H1 (cell line): ENCODE data around the gene RIMS1. TPM values are rescaled to one million over a fixed set of nuclear protein-coding genes. Genes with fewer than 3 reads are reported as not detected.

ENCODE experiments used
- CTCF ChIA-PET: fragments of 300-600 bp; sonication (Branson Sonifier 250); formaldehyde crosslinking; loops from one replicate; lab custom pipeline; 2021; ENCODE audit not compliant: partially characterized antibody; lab: Charles Lee
- POLR2A ChIA-PET: fragments of 300-600 bp; sonication (Branson Sonifier 250); formaldehyde crosslinking; loops from one replicate; lab custom pipeline; 2021; ENCODE audit warnings: inconsistent platforms; ENCODE audit not compliant: partially characterized antibody; lab: Charles Lee
- DNase-seq, 2 experiments: peaks; one replicate each; pipeline versions ENCODE4 v3.0.0 to v3.0.0-alpha.2; 2010 to 2022; ENCODE audit warnings: low spot score in 2 of 2, low read depth in 1 of 2, mixed read lengths in 1 of 2
- FAIRE-seq: peaks from 2 replicates; lab custom pipeline; 2011; peaks lifted over from hg19 to GRCh38; lab: Jason Lieb, UNC
- H2AFZ ChIP-seq: 2 replicates; pipeline ENCODE4 v1.8.1; 2012; ENCODE audit warnings: low read length, inconsistent platforms
- H2AK5ac ChIP-seq: 2 replicates; pipeline ENCODE4 v1.6.1; 2013; ENCODE audit warnings: low read depth, low read length
- H2BK120ac ChIP-seq: replicated peaks from 2 replicates; pipeline ENCODE3; 2013; ENCODE audit warnings: low read depth, low read length, inconsistent platforms
- H2BK12ac ChIP-seq: 2 replicates; pipeline ENCODE4 v1.6.1; 2013; ENCODE audit warnings: low read depth, low read length
- H2BK15ac ChIP-seq: 2 replicates; pipeline ENCODE4 v1.6.1; 2013; ENCODE audit warnings: low read length
- H2BK20ac ChIP-seq: 2 replicates; pipeline ENCODE4 v1.6.1; 2013; ENCODE audit warnings: low read length
- H2BK5ac ChIP-seq: 2 replicates; pipeline ENCODE4 v1.6.1; 2013; ENCODE audit warnings: low read depth, low read length
- H3K14ac ChIP-seq: 2 replicates; pipeline ENCODE4 v1.6.1; 2013; ENCODE audit warnings: inconsistent platforms; ENCODE audit not compliant: insufficient read length
- H3K18ac ChIP-seq: 2 replicates; pipeline ENCODE4 v1.6.1; 2013; ENCODE audit warnings: low read length; ENCODE audit errors: extremely low read depth
- H3K23ac ChIP-seq: 2 replicates; pipeline ENCODE4 v1.6.1; 2013; ENCODE audit warnings: inconsistent platforms; ENCODE audit not compliant: insufficient read length
- H3K23me2 ChIP-seq: 2 replicates; pipeline ENCODE4 v1.6.1; 2013; ENCODE audit warnings: low read depth, low read length
- H3K27ac ChIP-seq: 2 replicates; pipeline ENCODE4 v1.6.1; 2011; ENCODE audit warnings: low read depth, low read length, inconsistent platforms
- H3K27me3 ChIP-seq, 4 experiments: replicated peaks in 1 of 4; 1 replicate in 1 of 4; 2 replicates in 3 of 4; pipeline versions ENCODE4 v1.6.1 to v1.8.1; 2011 to 2013; ENCODE audit warnings: low read length in 3 of 4, mild to moderate bottlenecking in 3 of 4, inconsistent platforms in 2 of 4, mixed read lengths in 2 of 4, moderate library complexity in 1 of 4; ENCODE audit not compliant: control insufficient read depth in 3 of 4, insufficient read depth in 3 of 4; ENCODE audit errors: extremely low read depth in 1 of 4
- H3K36me3 ChIP-seq, 4 experiments: 2 replicates each; pipeline versions ENCODE4 v1.6.1 to v1.8.1; 2011 to 2013; ENCODE audit warnings: mild to moderate bottlenecking in 4 of 4, low read length in 3 of 4, moderate library complexity in 2 of 4, control low read depth in 1 of 4, inconsistent platforms in 1 of 4; ENCODE audit not compliant: insufficient read depth in 4 of 4, control insufficient read depth in 2 of 4
- H3K4ac ChIP-seq: replicated peaks from 2 replicates; pipeline ENCODE3; 2013; ENCODE audit warnings: low read length, low read depth, mixed read lengths, inconsistent platforms; ENCODE audit not compliant: insufficient read length
- H3K4me1 ChIP-seq, 4 experiments: replicated peaks in 1 of 4; 1 replicate in 1 of 4; 2 replicates in 3 of 4; pipeline versions ENCODE4 v1.6.1 to v1.8.1; 2011 to 2013; ENCODE audit warnings: low read length in 3 of 4, inconsistent platforms in 2 of 4, mixed read lengths in 1 of 4; ENCODE audit not compliant: insufficient read depth in 4 of 4, control insufficient read depth in 3 of 4
- H3K4me2 ChIP-seq, 2 experiments: 2 replicates each; pipeline versions ENCODE4 v1.6.1 to v1.8.1; 2011 to 2013; ENCODE audit warnings: low read depth in 2 of 2, low read length in 2 of 2, control low read depth in 1 of 2, inconsistent platforms in 1 of 2, mild to moderate bottlenecking in 1 of 2; ENCODE audit not compliant: insufficient read depth in 1 of 2
- H3K4me3 ChIP-seq, 4 experiments: fragments of 200-600, 300-600 bp in 1 of 4; sonication (generic), shearing (Covaris generic), sonication (Bioruptor Twin) in 1 of 4; 2 replicates each; pipeline versions ENCODE4 v1.5.1 to v1.8.1; 2011 to 2016; ENCODE audit warnings: low read length in 4 of 4, low read depth in 3 of 4, control low read depth in 2 of 4, inconsistent platforms in 2 of 4, mild to moderate bottlenecking in 2 of 4, mixed read lengths in 1 of 4, moderate library complexity in 1 of 4; ENCODE audit not compliant: insufficient read depth in 2 of 4; ENCODE audit errors: extremely low read depth in 1 of 4
- H3K56ac ChIP-seq: replicated peaks from 2 replicates; pipeline ENCODE3; 2013; ENCODE audit warnings: low read depth, mild to moderate bottlenecking, mixed read lengths, low read length, inconsistent platforms; ENCODE audit not compliant: insufficient read length
- H3K79me1 ChIP-seq: 2 replicates; pipeline ENCODE4 v1.6.1; 2013; ENCODE audit warnings: low read depth, low read length, control low read depth
- H3K79me2 ChIP-seq, 2 experiments: 2 replicates each; pipeline versions ENCODE4 v1.6.1 to v1.8.1; 2012 to 2013; ENCODE audit warnings: low read length in 2 of 2, mild to moderate bottlenecking in 2 of 2, inconsistent platforms in 1 of 2; ENCODE audit not compliant: insufficient read depth in 2 of 2, control insufficient read depth in 1 of 2
- H3K9ac ChIP-seq, 4 experiments: replicated peaks in 1 of 4; 1 replicate in 1 of 4; 2 replicates in 3 of 4; pipeline versions ENCODE4 v1.6.1 to v1.8.1; 2011 to 2013; ENCODE audit warnings: low read depth in 3 of 4, low read length in 3 of 4, control low read depth in 2 of 4, mild to moderate bottlenecking in 2 of 4, moderate library complexity in 2 of 4, inconsistent platforms in 1 of 4; ENCODE audit errors: extremely low read depth in 1 of 4
- H3K9me3 ChIP-seq, 2 experiments: 2 replicates each; pipeline versions ENCODE4 v1.6.1 to v1.8.1; 2012 to 2013; ENCODE audit warnings: mild to moderate bottlenecking in 2 of 2, moderate library complexity in 2 of 2, control low read depth in 1 of 2, inconsistent platforms in 1 of 2, low read depth in 1 of 2, low read length in 1 of 2, mixed read lengths in 1 of 2; ENCODE audit not compliant: insufficient read depth in 2 of 2
- H4K20me1 ChIP-seq, 2 experiments: replicated peaks in 1 of 2; 2 replicates each; pipeline versions ENCODE3 to v1.8.1; 2011 to 2013; ENCODE audit warnings: inconsistent platforms in 2 of 2, low read length in 2 of 2, mild to moderate bottlenecking in 1 of 2; ENCODE audit not compliant: insufficient read depth in 2 of 2, control insufficient read depth in 1 of 2
- H4K5ac ChIP-seq: 2 replicates; pipeline ENCODE4 v1.6.1; 2013; ENCODE audit warnings: low read length, low read depth, mixed read lengths, inconsistent platforms; ENCODE audit not compliant: insufficient read length
- H4K8ac ChIP-seq: 2 replicates; pipeline ENCODE4 v1.8.0; 2013; ENCODE audit warnings: mild to moderate bottlenecking, moderate library complexity, low read length, inconsistent platforms; ENCODE audit not compliant: insufficient read depth; ENCODE audit errors: extremely low read depth
- H4K91ac ChIP-seq: replicated peaks from 2 replicates; pipeline ENCODE3; 2013; ENCODE audit warnings: low read length, mixed read lengths, inconsistent platforms; ENCODE audit not compliant: insufficient read length
- ASH2L ChIP-seq: fragments of 200-600, 300-600 bp; sonication (generic); IDR thresholded peaks from one replicate; pipeline ENCODE4 v1.7.1; 2017; ENCODE audit warnings: low read length
- HDAC6 ChIP-seq: IDR thresholded peaks from one replicate; pipeline ENCODE4 v1.7.1; 2012; ENCODE audit warnings: low read depth, mild to moderate bottlenecking, inconsistent platforms, low read length, moderate library complexity
- NANOG ChIP-seq: IDR thresholded peaks from 2 replicates; pipeline ENCODE4 v1.6.1; 2011; ENCODE audit warnings: low read length, low read depth, mild to moderate bottlenecking, inconsistent platforms; ENCODE audit not compliant: insufficient read depth, poor library complexity, severe bottlenecking
- RAD21 ChIP-seq, 2 experiments: IDR thresholded peaks in 1 of 2; conservative IDR thresholded peaks in 1 of 2; 2 replicates each; pipeline ENCODE4 v1.6.1; 2011; ENCODE audit warnings: low read depth in 2 of 2, low read length in 2 of 2, improper control_type of control experiment in 1 of 2, inconsistent platforms in 1 of 2, mild to moderate bottlenecking in 1 of 2, moderate library complexity in 1 of 2
- RXRA ChIP-seq: IDR thresholded peaks from 2 replicates; pipeline ENCODE4 v1.6.1; 2011; ENCODE audit warnings: low read depth, mild to moderate bottlenecking, low read length, moderate library complexity; ENCODE audit not compliant: insufficient read depth
- SAP30 ChIP-seq: fragments of 300-600 bp; sonication (generic); IDR thresholded peaks from 2 replicates; pipeline ENCODE4 v1.7.1; 2012; ENCODE audit warnings: low read length, moderate library complexity, mild to moderate bottlenecking, inconsistent platforms; ENCODE audit not compliant: insufficient read depth, insufficient replicate concordance
- TAF1 ChIP-seq: IDR thresholded peaks from 2 replicates; pipeline ENCODE4 v1.6.1; 2011; ENCODE audit warnings: mild to moderate bottlenecking, low read depth, low read length
- TCF12 ChIP-seq: IDR thresholded peaks from 2 replicates; pipeline ENCODE4 v1.6.1; 2011; ENCODE audit warnings: low read depth, mild to moderate bottlenecking, low read length
- YY1 ChIP-seq: IDR thresholded peaks from 2 replicates; pipeline ENCODE4 v1.6.1; 2011; ENCODE audit warnings: low read depth, mild to moderate bottlenecking, low read length
- polyA plus RNA-seq, 7 experiments: library from polyadenylated mRNA; depleted of rRNA in 3 of 7; stranded (reverse) in 5 of 7; unstranded in 2 of 7; fragments of >200 nt in 5 of 7; fragments of 200-250 nt in 2 of 7; gene quantifications; 1 replicate in 5 of 7; 2 replicates in 1 of 7; 4 replicates in 1 of 7; pipeline versions ENCODE4 v1.2.1 to v1.2.3, GENCODE V29; 2011 to 2013; ENCODE audit warnings: missing spikeins in 2 of 7, mixed read lengths in 2 of 7
- total RNA-seq: library from RNA; stranded (reverse); fragmentation: NEBNext Ultra II Directional; extraction: Animal tissue kit (Norgen Biotek cat#: 25700); gene quantifications from 2 replicates; pipeline ENCODE4 v1.2.1, GENCODE V29; 2021

The RIMS1 gene
- total and polyA plus RNA-seq, 2 of the 8 experiments (the other 6 are each of a cell fraction or from before 2014, with no cell fraction given), result 0.63 to 2.3 TPM

GRCh38 chr6:72321788-72322187, 435.4 kb downstream of the RIMS1 start:
- DNase-seq (no peak), FAIRE-seq (no peak)
- H3K9me3 ChIP-seq, result no peaks in the 10 kb centered on the region
- H2BK20ac ChIP-seq, result no peak overlapping the region
- H3K18ac ChIP-seq, result no peak overlapping the region
- ChIA-PET POLR2A (no interaction called here), CTCF (interaction anchor here (0.9 to 1.5 kb wide), 2 partner anchors 17 to 34 kb away, joined by 3 to 4 read pairs; no protein-coding TSS in a partner anchor)
- no peak overlapping the region for H4K91ac ChIP-seq
- no peak overlapping the region for H2BK15ac ChIP-seq
- no peak overlapping the region for H4K8ac ChIP-seq
- no peak overlapping the region for H2BK120ac ChIP-seq
- H2AFZ ChIP-seq, result no peak overlapping the region
- no peak overlapping the region for H2BK5ac ChIP-seq
- H2BK12ac ChIP-seq, result no peak overlapping the region
- H3K36me3 ChIP-seq, result no peaks in the 10 kb centered on the region; a peak in 1 of 8 replicates
- H3K79me1 ChIP-seq, result no peaks in the 10 kb centered on the region
- H3K14ac ChIP-seq, result no peak overlapping the region
- H3K4me3 ChIP-seq, result no peak overlapping the region
- H3K9ac ChIP-seq, result no peak overlapping the region
- H3K79me2 ChIP-seq, result no peaks in the 10 kb centered on the region
- no peaks in the 10 kb centered on the region for H3K23me2 ChIP-seq
- no peak overlapping the region for H4K5ac ChIP-seq
- H3K4ac ChIP-seq, result no peak overlapping the region
- no peak overlapping the region for H3K4me2 ChIP-seq
- no peaks in the 10 kb centered on the region for H4K20me1 ChIP-seq
- no peak overlapping the region for H3K27ac ChIP-seq
- H3K4me1 ChIP-seq, result no peaks in the 10 kb centered on the region
- H2AK5ac ChIP-seq, result no peak overlapping the region
- no peaks in the 10 kb centered on the region for H3K27me3 ChIP-seq
- H3K23ac ChIP-seq, result no peak overlapping the region
- H3K56ac ChIP-seq, result no peak overlapping the region
- no peak for TF ChIP-seq SAP30
- TF ChIP-seq ASH2L, result no peak
- no peak for TF ChIP-seq TCF12
- TF ChIP-seq NANOG, result no peak
- no peak for TF ChIP-seq RXRA
- no peak for TF ChIP-seq TAF1
- TF ChIP-seq YY1, result no peak
- no peak for TF ChIP-seq RAD21 (IDR thresholded peaks at IDR 0.05 in 1 of 2, conservative IDR thresholded peaks at IDR 0.05 in 1 of 2; ENCODE audit: low read depth in 2 of 2, low read length in 2 of 2)
- no peak for TF ChIP-seq HDAC6
